Keratinocyte (primary cell): Measurements from ENCODE around the gene CES2. TPM values are rescaled to one million over a fixed set of nuclear protein-coding genes. Genes with fewer than 3 reads are reported as not detected.
A peak's percentile ranks its signal among the peaks of the same experiment; 100 is the strongest.

Experiments
- DNase-seq: peaks from one replicate; pipeline ENCODE4 v3.0.0-alpha.2; 2011; ENCODE audit warnings: low read depth, missing footprints, low spot score
- FAIRE-seq: peaks from 2 replicates; lab custom pipeline; 2011; peaks lifted over from hg19 to GRCh38; lab: Jason Lieb, UNC
- H2AFZ ChIP-seq: 2 replicates; pipeline ENCODE4 v1.6.0; 2012; ENCODE audit warnings: low read length, control low read depth, inconsistent platforms; ENCODE audit not compliant: control insufficient read depth
- H3K27ac ChIP-seq: 2 replicates; pipeline ENCODE4 v1.5.1; 2011; ENCODE audit warnings: low read length; ENCODE audit not compliant: control insufficient read depth, insufficient read depth
- H3K27me3 ChIP-seq: 3 replicates; pipeline ENCODE4 v1.6.0; 2011; ENCODE audit warnings: low read length; ENCODE audit not compliant: control insufficient read depth, insufficient read depth; ENCODE audit errors: extremely low read depth
- H3K36me3 ChIP-seq, 2 experiments: 2 replicates in 1 of 2; 3 replicates in 1 of 2; pipeline ENCODE4 v1.5.1; 2011; ENCODE audit warnings: low read length in 2 of 2, mild to moderate bottlenecking in 1 of 2; ENCODE audit not compliant: control insufficient read depth in 2 of 2, insufficient read depth in 2 of 2; ENCODE audit errors: extremely low read depth in 1 of 2
- H3K4me1 ChIP-seq: 3 replicates; pipeline ENCODE4 v1.5.1; 2011; ENCODE audit warnings: low read length; ENCODE audit not compliant: control insufficient read depth, insufficient read depth; ENCODE audit errors: extremely low read depth
- H3K4me2 ChIP-seq: 3 replicates; pipeline ENCODE4 v1.6.0; 2011; ENCODE audit warnings: low read depth, low read length; ENCODE audit not compliant: control insufficient read depth, insufficient read depth; ENCODE audit errors: extremely low read depth
- H3K4me3 ChIP-seq, 3 experiments: fragments of 200-600 bp in 1 of 3; sonication (generic) in 1 of 3; 2 replicates in 2 of 3; 3 replicates in 1 of 3; pipeline ENCODE4 v1.5.1; 2011 to 2016; ENCODE audit warnings: low read length in 3 of 3, mild to moderate bottlenecking in 3 of 3, control low read depth in 2 of 3, inconsistent platforms in 1 of 3, low read depth in 1 of 3, mixed read lengths in 1 of 3, mixed run types in 1 of 3, moderate library complexity in 1 of 3; ENCODE audit not compliant: control insufficient read depth in 2 of 3, insufficient read depth in 2 of 3; ENCODE audit errors: extremely low read depth in 1 of 3
- H3K79me2 ChIP-seq: 2 replicates; pipeline ENCODE4 v1.6.0; 2012; ENCODE audit warnings: low read length; ENCODE audit not compliant: control insufficient read depth, insufficient read depth
- H3K9ac ChIP-seq: 3 replicates; pipeline ENCODE4 v1.6.0; 2011; ENCODE audit warnings: low read length; ENCODE audit not compliant: control insufficient read depth, insufficient read depth; ENCODE audit errors: extremely low read depth
- H3K9me1 ChIP-seq: 3 replicates; pipeline ENCODE4 v1.6.0; 2011; ENCODE audit warnings: low read length; ENCODE audit not compliant: control insufficient read depth, insufficient read depth; ENCODE audit errors: extremely low read depth
- H3K9me3 ChIP-seq: 2 replicates; pipeline ENCODE4 v1.5.1; 2012; ENCODE audit warnings: low read depth, low read length; ENCODE audit not compliant: control insufficient read depth
- H4K20me1 ChIP-seq: 3 replicates; pipeline ENCODE4 v1.6.0; 2011; ENCODE audit warnings: low read length; ENCODE audit not compliant: control insufficient read depth, insufficient read depth; ENCODE audit errors: extremely low read depth
- EZH2 ChIP-seq: IDR thresholded peaks from one replicate; pipeline ENCODE4 v1.6.1; 2012; ENCODE audit warnings: inconsistent platforms, mild to moderate bottlenecking, low read length, moderate library complexity
- dilution Hi-C: fragments of 300-500 bp; cut with MboI; formaldehyde crosslinking; loops from one replicate; pipeline ENCODE4 v1.7.0; 2020; ENCODE audit warnings: low sequenced_read_pairs; ENCODE audit not compliant: extremely low pct_ligation_motif_present
- polyA plus RNA-seq, 5 experiments: library from polyadenylated mRNA; depleted of rRNA in 3 of 5; stranded (reverse) in 3 of 5; stranded (forward) in 1 of 5; unstranded in 1 of 5; fragments of >200 nt; gene quantifications; 1 replicate in 1 of 5; 2 replicates in 3 of 5; 3 replicates in 1 of 5; pipeline versions ENCODE4 v1.2.1 to v1.2.3, GENCODE V29; 2011 to 2012; ENCODE audit warnings: missing spikeins in 2 of 5, low read depth in 1 of 5, low replicate concordance in 1 of 5
- TF ChIP-seq, protein P1 (sequence below), 3 experiments: IDR thresholded peaks in 1 of 3; conservative IDR thresholded peaks in 1 of 3; optimal IDR thresholded peaks in 1 of 3; 2 replicates in 2 of 3; 3 replicates in 1 of 3; pipeline versions ENCODE3 to v1.5.1; 2011; ENCODE audit warnings: low read length in 3 of 3, mild to moderate bottlenecking in 3 of 3, moderate library complexity in 2 of 3, control low read depth in 1 of 3, inconsistent platforms in 1 of 3; ENCODE audit not compliant: insufficient read depth in 2 of 3; ENCODE audit errors: extremely low read depth in 1 of 3

CES2 gene
- polyA plus RNA-seq, 1 donor (not counting 4 experiments of a cell fraction or from before 2014, with no cell fraction given), result 41.6 TPM

DNA sequence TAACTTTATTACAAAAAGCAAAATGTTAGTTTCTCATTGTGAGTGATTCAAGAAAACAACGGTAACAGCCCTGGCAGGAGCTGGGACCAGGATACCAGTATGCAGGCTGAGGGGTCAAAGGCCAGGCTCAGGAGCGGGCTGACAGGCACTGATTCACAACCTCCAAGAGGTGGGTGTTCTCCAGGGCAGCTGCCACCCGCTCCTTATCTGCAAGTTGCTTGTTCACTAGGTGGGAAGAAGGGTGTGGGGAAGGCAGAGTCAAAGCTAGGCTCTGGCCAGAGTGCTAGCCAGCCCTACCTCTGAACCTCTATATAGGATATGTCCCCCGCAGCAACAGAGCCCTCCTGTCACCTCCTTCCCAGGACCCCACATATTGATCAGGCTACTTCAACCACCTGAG, 3.2 kb upstream of the CES2 start:
- DNase-seq, result no peak
- Histone ChIP-seq H4K20me1 (peaks cover under 1% of the 10 kb centered on the region), H3K4me3 (no peak overlapping the region), H3K9ac (no peak overlapping the region), H3K27me3 (no peaks in the 10 kb centered on the region), H3K27ac (no peak overlapping the region), H3K79me2 (peaks cover 31% of the 10 kb centered on the region), H3K9me1 (peaks cover 2% of the 10 kb centered on the region), H3K9me3 (no peaks in the 10 kb centered on the region), H3K4me1 (peaks cover 34% of the 10 kb centered on the region), H2AFZ (no peak overlapping the region), H3K36me3 (peaks cover 6 to 8% of the 10 kb centered on the region in 2 experiments), H3K4me2 (no peak overlapping the region)
- FAIRE-seq, result no peak
- dilution Hi-C loops, result no loop called here
- TF ChIP-seq, protein P1, sequence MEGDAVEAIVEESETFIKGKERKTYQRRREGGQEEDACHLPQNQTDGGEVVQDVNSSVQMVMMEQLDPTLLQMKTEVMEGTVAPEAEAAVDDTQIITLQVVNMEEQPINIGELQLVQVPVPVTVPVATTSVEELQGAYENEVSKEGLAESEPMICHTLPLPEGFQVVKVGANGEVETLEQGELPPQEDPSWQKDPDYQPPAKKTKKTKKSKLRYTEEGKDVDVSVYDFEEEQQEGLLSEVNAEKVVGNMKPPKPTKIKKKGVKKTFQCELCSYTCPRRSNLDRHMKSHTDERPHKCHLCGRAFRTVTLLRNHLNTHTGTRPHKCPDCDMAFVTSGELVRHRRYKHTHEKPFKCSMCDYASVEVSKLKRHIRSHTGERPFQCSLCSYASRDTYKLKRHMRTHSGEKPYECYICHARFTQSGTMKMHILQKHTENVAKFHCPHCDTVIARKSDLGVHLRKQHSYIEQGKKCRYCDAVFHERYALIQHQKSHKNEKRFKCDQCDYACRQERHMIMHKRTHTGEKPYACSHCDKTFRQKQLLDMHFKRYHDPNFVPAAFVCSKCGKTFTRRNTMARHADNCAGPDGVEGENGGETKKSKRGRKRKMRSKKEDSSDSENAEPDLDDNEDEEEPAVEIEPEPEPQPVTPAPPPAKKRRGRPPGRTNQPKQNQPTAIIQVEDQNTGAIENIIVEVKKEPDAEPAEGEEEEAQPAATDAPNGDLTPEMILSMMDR (optimal IDR thresholded peaks at IDR 0.05 in 1 of 3, IDR thresholded peaks at IDR 0.05 in 1 of 3, conservative IDR thresholded peaks at IDR 0.05 in 1 of 3; ENCODE audit: extremely low read depth in 1 of 3, insufficient read depth in 2 of 3, low read length in 3 of 3), result no peak
- no peak for TF ChIP-seq EZH2

DNA sequence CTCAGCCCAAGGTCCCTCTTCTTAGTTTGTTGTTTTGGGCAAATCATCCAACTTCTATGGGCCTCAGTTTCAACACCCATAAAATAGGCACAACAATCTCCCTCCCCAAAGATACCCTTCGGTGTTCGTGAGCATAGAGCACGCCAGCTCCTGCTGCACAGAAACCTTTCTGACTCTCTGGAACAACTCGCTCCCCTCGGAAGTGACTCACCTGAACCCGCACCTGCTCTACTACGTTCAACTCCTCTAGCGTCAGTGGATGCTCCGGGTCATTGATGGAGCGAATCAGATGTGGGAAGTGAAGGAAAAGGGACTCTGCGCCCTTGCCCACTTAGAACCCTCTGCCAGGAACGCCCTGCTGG, 1.6 kb upstream of the CES2 start:
- peaks cover 5% of the 10 kb centered on the region for H3K9me1 ChIP-seq
- DNase-seq, result no peak
- dilution Hi-C loops, result no loop called here
- peaks cover 8% of the 10 kb centered on the region for H4K20me1 ChIP-seq
- H3K4me3 ChIP-seq, result peak overlapping the region; percentile 72 to 86 (median 77)
- peaks cover 18% of the 10 kb centered on the region for H3K4me1 ChIP-seq
- no peaks in the 10 kb centered on the region for H3K9me3 ChIP-seq
- peak overlapping the region; percentile 95 for H3K9ac ChIP-seq
- TF ChIP-seq, protein P1 (optimal IDR thresholded peaks at IDR 0.05 in 1 of 3, IDR thresholded peaks at IDR 0.05 in 1 of 3, conservative IDR thresholded peaks at IDR 0.05 in 1 of 3; ENCODE audit: extremely low read depth in 1 of 3, insufficient read depth in 2 of 3, low read length in 3 of 3), result no peak
- TF ChIP-seq EZH2, result no peak
- peak; percentile 56 for FAIRE-seq
- peaks cover 13 to 20% of the 10 kb centered on the region in 2 experiments for H3K36me3 ChIP-seq
- H3K4me2 ChIP-seq, result peak overlapping the region; percentile 94
- peaks cover 48% of the 10 kb centered on the region for H3K79me2 ChIP-seq
- peak overlapping the region; percentile 60 for H2AFZ ChIP-seq
- H3K27me3 ChIP-seq, result no peaks in the 10 kb centered on the region
- peak overlapping the region; percentile 76 for H3K27ac ChIP-seq
